K562 (cell line): ENCODE results near the gene TNFSF13. TPM values are rescaled to one million over a fixed set of nuclear protein-coding genes. Genes with fewer than 3 reads are reported as not detected.

Experiments
- ATAC-seq: fragments of 200-7000 bp; cut with Tn5 transposase; 3 replicates; pipeline ENCODE4 v1.9.1; 2020; ENCODE audit warnings: moderate library complexity
- BruUV-seq: library from RNA; stranded (reverse); fragments of 400-500 nt; replicated peaks from 2 replicates; lab custom pipeline; 2021; lab: Mats Ljungman, UMichigan
- CTCF ChIA-PET: fragments of 300-600 bp; formaldehyde crosslinking; extraction: SDS; loops from one replicate; lab custom pipeline; 2021; ENCODE audit warnings: low intra/inter-chr PET ratio; lab: Yijun Ruan, JAX
- POLR2A ChIA-PET: fragments of 300-600, 350-650 bp; sonication (Branson Sonifier 250); formaldehyde crosslinking; extraction: SDS; loops from one replicate; lab custom pipeline; 2021; ENCODE audit warnings: antibody characterized with exemption, inconsistent platforms; lab: Yijun Ruan, JAX
- DNase-seq, 4 experiments: peaks; one replicate each; pipeline versions ENCODE4 v3.0.0 to v3.0.0-alpha.2; 2011 to 2018; ENCODE audit warnings: low spot score in 3 of 4, mixed read lengths in 3 of 4; ENCODE audit errors: extremely low read depth in 1 of 4
- FAIRE-seq: peaks from 2 replicates; lab custom pipeline; 2011; peaks lifted over from hg19 to GRCh38; lab: Jason Lieb, UNC
- H2AFZ ChIP-seq: 2 replicates; pipeline ENCODE4 v1.6.0; 2011; ENCODE audit warnings: low read depth, low read length, control low read depth, inconsistent platforms
- H3K27ac ChIP-seq: fragments of 200-600 bp; 3 replicates; pipeline ENCODE4 v1.8.0; 2011; ENCODE audit warnings: low read depth, mild to moderate bottlenecking, control low read depth, inconsistent platforms, low read length, moderate library complexity, mixed read lengths; ENCODE audit errors: extremely low read depth
- H3K27me3 ChIP-seq, 2 experiments: fragments of 300-600 bp in 1 of 2; 2 replicates in 1 of 2; 3 replicates in 1 of 2; pipeline versions ENCODE4 v1.6.0 to v1.8.0; 2011; ENCODE audit warnings: inconsistent platforms in 2 of 2, low read length in 2 of 2, mild to moderate bottlenecking in 1 of 2, mixed read lengths in 1 of 2, moderate library complexity in 1 of 2; ENCODE audit not compliant: control insufficient read depth in 2 of 2, insufficient read depth in 2 of 2
- H3K36me3 ChIP-seq: fragments of 300-600 bp; 3 replicates; pipeline ENCODE4 v1.8.0; 2011; ENCODE audit warnings: mild to moderate bottlenecking, low read length, inconsistent platforms; ENCODE audit not compliant: control insufficient read depth, insufficient read depth
- H3K4me1 ChIP-seq, 2 experiments: fragments of 200-600 bp in 1 of 2; replicated peaks in 1 of 2; 2 replicates in 1 of 2; 3 replicates in 1 of 2; pipeline versions ENCODE4 v1.5.1 to v1.8.0; 2011; ENCODE audit warnings: inconsistent platforms in 2 of 2, low read length in 2 of 2, mild to moderate bottlenecking in 1 of 2, mixed read lengths in 1 of 2, moderate library complexity in 1 of 2; ENCODE audit not compliant: control insufficient read depth in 2 of 2, insufficient read depth in 2 of 2
- H3K4me2 ChIP-seq: 2 replicates; pipeline ENCODE4 v1.6.1; 2011; ENCODE audit warnings: low read length, control low read depth, inconsistent platforms, mixed read lengths; ENCODE audit not compliant: insufficient read depth
- H3K4me3 ChIP-seq: fragments of 200-600 bp; sonication (generic), shearing (Covaris generic); 2 replicates; pipeline ENCODE4 v1.5.1; 2016; ENCODE audit warnings: control low read depth, inconsistent platforms
- H3K79me2 ChIP-seq: fragments of 200-600 bp; 3 replicates; pipeline ENCODE4 v1.8.0; 2011; ENCODE audit warnings: low read length, inconsistent platforms; ENCODE audit not compliant: control insufficient read depth, insufficient read depth
- H3K9ac ChIP-seq, 2 experiments: 2 replicates each; pipeline versions ENCODE4 v1.6.0 to v1.6.1; 2011; ENCODE audit warnings: low read depth in 2 of 2, low read length in 2 of 2, control low read depth in 1 of 2, inconsistent platforms in 1 of 2, mild to moderate bottlenecking in 1 of 2, mixed read lengths in 1 of 2; ENCODE audit not compliant: insufficient read depth in 1 of 2
- H3K9me1 ChIP-seq: one replicate; pipeline ENCODE4 v1.6.0; 2011; ENCODE audit warnings: inconsistent platforms, mild to moderate bottlenecking, low read length, moderate library complexity; ENCODE audit not compliant: control insufficient read depth, insufficient read depth
- H3K9me3 ChIP-seq: replicated peaks from 2 replicates; pipeline ENCODE4 v1.5.1; 2011; ENCODE audit warnings: low read depth, low read length, inconsistent platforms; ENCODE audit not compliant: control insufficient read depth, insufficient read depth
- H4K20me1 ChIP-seq: replicated peaks from 2 replicates; pipeline ENCODE4 v1.6.1; 2011; ENCODE audit warnings: low read length, inconsistent platforms, mixed read lengths; ENCODE audit not compliant: control insufficient read depth, insufficient read depth
- ADNP ChIP-seq: fragments of 200-800 bp; sonication (Bioruptor generic); IDR thresholded peaks from 2 replicates; pipeline ENCODE4 v1.6.1; 2016; ENCODE audit warnings: missing genetic modification characterization, missing compliant biosample characterization
- C11orf30 ChIP-seq: fragments of 450-650 bp; IDR thresholded peaks from 2 replicates; pipeline ENCODE4 v1.6.1; 2016; ENCODE audit warnings: low read depth, mild to moderate bottlenecking
- ESRRB ChIP-seq: fragments of 250-450 bp; sonication (Bioruptor Pico); IDR thresholded peaks from 2 replicates; pipeline ENCODE4 v1.5.0; 2020; ENCODE audit warnings: mild to moderate bottlenecking, moderate library complexity, borderline replicate concordance
- EZH2 ChIP-seq: IDR thresholded peaks from 2 replicates; pipeline ENCODE4 v1.6.1; 2012; ENCODE audit warnings: low read depth, mild to moderate bottlenecking, inconsistent platforms, low read length, borderline replicate concordance
- FIP1L1 ChIP-seq: fragments of 200-400 bp; formaldehyde crosslinking; IDR thresholded peaks from 2 replicates; pipeline ENCODE4 v1.6.1; 2018; ENCODE audit warnings: mild to moderate bottlenecking, low read depth, low read length; ENCODE audit not compliant: poor library complexity, severe bottlenecking
- HDAC1 ChIP-seq, 2 experiments: fragments of 450-650 bp; IDR thresholded peaks; 2 replicates each; pipeline ENCODE4 v1.6.1; 2016 to 2017; ENCODE audit warnings: inconsistent platforms in 1 of 2, mild to moderate bottlenecking in 1 of 2, moderate library complexity in 1 of 2
- HLTF ChIP-seq: fragments of 450-650 bp; IDR thresholded peaks from 2 replicates; pipeline ENCODE4 v1.6.1; 2016
- KLF10 ChIP-seq: fragments of 250-450 bp; sonication (Bioruptor Pico); IDR thresholded peaks from 2 replicates; pipeline ENCODE4 v1.6.1; 2021; ENCODE audit warnings: matching md5 sums
- MAFF ChIP-seq: IDR thresholded peaks from 2 replicates; pipeline ENCODE4 v1.6.1; 2012; ENCODE audit warnings: low read length, improper control_type of control experiment
- PRMT5 ChIP-seq: sonication (generic); formaldehyde crosslinking; IDR thresholded peaks from 2 replicates; pipeline ENCODE4 v1.5.0; 2020; ENCODE audit warnings: missing genetic modification reagents
- PYGO2 ChIP-seq: fragments of 450-650 bp; IDR thresholded peaks from 2 replicates; pipeline ENCODE4 v1.6.1; 2016; ENCODE audit warnings: mild to moderate bottlenecking, missing genetic modification characterization, moderate library complexity, missing compliant biosample characterization
- SIX5 ChIP-seq, 2 experiments: IDR thresholded peaks; 2 replicates each; pipeline ENCODE4 v1.6.1; 2011; ENCODE audit warnings: low read length in 2 of 2, borderline replicate concordance in 1 of 2, low read depth in 1 of 2, mild to moderate bottlenecking in 1 of 2, moderate library complexity in 1 of 2; ENCODE audit not compliant: insufficient read depth in 1 of 2
- ZFP1 ChIP-seq: fragments of 450-650 bp; formaldehyde crosslinking; IDR thresholded peaks from 2 replicates; pipeline ENCODE4 v1.4.0; 2020; ENCODE audit warnings: mild to moderate bottlenecking, mixed read lengths
- ZNF23 ChIP-seq: fragments of 250-450 bp; sonication (Bioruptor Pico); IDR thresholded peaks from 2 replicates; pipeline ENCODE4 v1.4.0; 2020; ENCODE audit warnings: mild to moderate bottlenecking
- WGBS: fragments of 100-300 bp; shearing (Covaris generic); methylation state at CpG from one replicate; pipeline ENCODE4 v1.1.6; 2016; ENCODE audit warnings: low coverage, mixed read lengths; ENCODE audit not compliant: insufficient coverage; ENCODE audit errors: missing lambda C conversion rate; 5-methylcytosine and 5-hydroxymethylcytosine counted together
- in situ Hi-C: fragments of 300-500 bp; cut with MboI; formaldehyde crosslinking; loops from 4 replicates; pipeline ENCODE4 v1.15.0; 2018; ENCODE audit warnings: inconsistent platforms, mixed read lengths
- intact Hi-C: fragments of 100-400 bp; cut with micrococcal nuclease; formaldehyde crosslinking; loops from 2 replicates; pipeline ENCODE4 v1.14.2; 2022
- polyA plus RNA-seq, 8 experiments: library from polyadenylated mRNA; depleted of rRNA in 4 of 8; stranded (reverse) in 5 of 8; unstranded in 3 of 8; fragments of >200 nt; fragmentation: Nextera tagmentation in 2 of 8; fragmentation: Illumina TruSeq in 1 of 8; extraction: Ambion mirVana in 2 of 8; extraction: Trizol in 1 of 8; gene quantifications; 2 replicates each; pipeline versions ENCODE4 v1.2.1 to v1.2.3, GENCODE V29; 2011 to 2014; ENCODE audit warnings: inconsistent platforms in 1 of 8, missing spikeins in 1 of 8
- total RNA-seq, 7 experiments: library from RNA; depleted of rRNA in 6 of 7; stranded (reverse); fragments of >200 nt in 6 of 7; fragmentation: Illumina TruSeq in 2 of 7; extraction: Trizol in 2 of 7; gene quantifications; 2 replicates each; pipeline versions ENCODE4 v1.2.1 to v1.2.3, GENCODE V29; 2011 to 2021; ENCODE audit warnings: low replicate concordance in 1 of 7
- TF ChIP-seq, protein P1 (sequence below): sonication (generic); formaldehyde crosslinking; IDR thresholded peaks from 2 replicates; pipeline ENCODE4 v1.8.1; 2023; ENCODE audit warnings: mild to moderate bottlenecking, missing genetic modification reagents
- TF ChIP-seq, protein P2 (sequence below): fragments of 450-650 bp; formaldehyde crosslinking; IDR thresholded peaks from 2 replicates; pipeline ENCODE4 v1.4.0; 2020; ENCODE audit warnings: mild to moderate bottlenecking, moderate library complexity
- TF ChIP-seq, protein P3 (sequence below): fragments of 200-800 bp; sonication (Bioruptor generic); IDR thresholded peaks from 2 replicates; pipeline ENCODE4 v1.6.1; 2017; ENCODE audit warnings: missing genetic modification characterization, missing compliant biosample characterization

TNFSF13 gene
- total and polyA plus RNA-seq, 9 of the 15 experiments (the other 6 are each of a cell fraction or from before 2014, with no cell fraction given) = 0.04 to 0.51 (median 0.19) TPM; not detected in 1

DNA sequence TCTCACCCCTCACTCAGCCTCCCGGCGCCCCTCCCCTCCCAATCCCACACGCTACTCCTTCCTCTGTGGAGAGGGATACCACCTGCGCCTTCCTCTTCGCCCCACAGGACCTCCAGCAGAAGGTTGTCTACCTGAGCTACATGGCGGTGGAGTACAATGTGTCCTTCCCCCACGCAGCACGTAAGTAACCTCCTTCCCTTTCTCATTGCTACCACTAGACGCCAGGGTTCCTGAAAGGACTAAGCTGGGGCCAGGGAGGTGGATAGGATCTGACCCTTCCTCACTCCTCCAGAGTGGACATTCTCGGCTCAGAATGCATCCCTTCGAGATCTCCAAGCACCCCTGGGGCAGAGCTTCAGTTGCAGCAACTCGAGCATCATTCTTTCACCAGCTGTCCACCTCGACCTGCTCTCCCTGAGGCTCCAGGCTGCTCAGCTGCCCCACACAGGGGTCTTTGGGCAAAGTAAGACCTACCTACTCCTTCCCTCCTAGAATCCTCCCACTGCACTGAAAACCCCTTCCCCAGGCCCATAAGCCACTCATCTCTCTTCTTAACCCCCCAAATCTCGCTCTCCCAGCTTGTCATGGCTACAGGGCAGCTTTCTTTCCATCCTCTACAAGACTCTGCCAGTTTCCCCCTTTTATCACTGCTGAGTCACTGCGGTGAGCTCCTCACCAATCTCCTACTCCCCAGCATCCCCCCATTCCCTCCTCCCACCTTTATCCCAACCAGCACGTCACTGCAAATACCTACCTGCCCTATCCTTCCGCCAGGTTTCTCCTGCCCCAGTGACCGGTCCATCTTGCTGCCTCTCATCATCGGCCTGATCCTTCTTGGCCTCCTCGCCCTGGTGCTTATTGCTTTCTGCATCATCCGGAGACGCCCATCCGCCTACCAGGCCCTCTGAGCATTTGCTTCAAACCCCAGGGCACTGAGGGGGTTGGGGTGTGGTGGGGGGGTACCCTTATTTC, 22.3 kb downstream of the TNFSF13 start:
- intact Hi-C loops (loop anchor here (5.0 kb wide), 1 partner anchor 36 kb away; no protein-coding TSS in a partner anchor), in situ Hi-C loops (no loop called here)
- CTCF ChIA-PET = no interaction called here
- peak; percentile 74 for FAIRE-seq
- Histone ChIP-seq H4K20me1 (peaks cover 23% of the 10 kb centered on the region), H3K9ac (peak overlapping the region; percentile 74 to 92), H3K9me3 (no peaks in the 10 kb centered on the region), H3K4me3 (peak overlapping the region; percentile 42), H3K36me3 (peaks cover 35% of the 10 kb centered on the region), H3K4me2 (peak overlapping the region; percentile 90), H3K79me2 (peaks cover 75% of the 10 kb centered on the region), H3K27me3 (no peaks in the 10 kb centered on the region), H3K27ac (peak overlapping the region; percentile 81), H3K4me1 (peaks cover 45 to 59% of the 10 kb centered on the region in 2 experiments), H3K9me1 (no peaks in the 10 kb centered on the region), H2AFZ (no peak overlapping the region)
- POLR2A ChIA-PET = interaction anchor here (0.6 to 1.9 kb wide), 11 partner anchors 8 to 295 kb away, joined by 3 to 7 read pairs (median 4); partner anchors contain the start of genes SOX15, TP53 and WRAP53
- WGBS = 9% methylated on average over 16 of the region's 23 CpGs
- ATAC-seq = no peak
- DNase-seq = peak in 1 of 4 experiments; percentile 73
- BruUV-seq = no TSS peak
- TF ChIP-seq HLTF (no peak), C11orf30 (peak; percentile 90), ADNP (no peak), HDAC1 (IDR thresholded peaks at IDR 0.05) (peak in 1 of 2 experiments; percentile 35; a peak in 1 of 4 replicates), MAFF (peak; percentile 85), ESRRB (no peak), ZFP1 (no peak), PRMT5 (CRISPR knock-in tag) (no peak), PYGO2 (tag) (no peak), EZH2 (no peak), ZNF23 (no peak), SIX5 (IDR thresholded peaks at IDR 0.05; ENCODE audit: borderline replicate concordance in 1 of 2, insufficient read depth in 1 of 2, low read depth in 1 of 2, low read length in 2 of 2) (no peak), FIP1L1 (no peak), KLF10 (no peak)
- TF ChIP-seq, protein P1, sequence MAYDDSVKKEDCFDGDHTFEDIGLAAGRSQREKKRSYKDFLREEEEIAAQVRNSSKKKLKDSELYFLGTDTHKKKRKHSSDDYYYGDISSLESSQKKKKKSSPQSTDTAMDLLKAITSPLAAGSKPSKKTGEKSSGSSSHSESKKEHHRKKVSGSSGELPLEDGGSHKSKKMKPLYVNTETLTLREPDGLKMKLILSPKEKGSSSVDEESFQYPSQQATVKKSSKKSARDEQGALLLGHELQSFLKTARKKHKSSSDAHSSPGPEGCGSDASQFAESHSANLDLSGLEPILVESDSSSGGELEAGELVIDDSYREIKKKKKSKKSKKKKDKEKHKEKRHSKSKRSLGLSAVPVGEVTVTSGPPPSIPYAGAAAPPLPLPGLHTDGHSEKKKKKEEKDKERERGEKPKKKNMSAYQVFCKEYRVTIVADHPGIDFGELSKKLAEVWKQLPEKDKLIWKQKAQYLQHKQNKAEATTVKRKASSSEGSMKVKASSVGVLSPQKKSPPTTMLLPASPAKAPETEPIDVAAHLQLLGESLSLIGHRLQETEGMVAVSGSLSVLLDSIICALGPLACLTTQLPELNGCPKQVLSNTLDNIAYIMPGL = no peak
- TF ChIP-seq, protein P2, sequence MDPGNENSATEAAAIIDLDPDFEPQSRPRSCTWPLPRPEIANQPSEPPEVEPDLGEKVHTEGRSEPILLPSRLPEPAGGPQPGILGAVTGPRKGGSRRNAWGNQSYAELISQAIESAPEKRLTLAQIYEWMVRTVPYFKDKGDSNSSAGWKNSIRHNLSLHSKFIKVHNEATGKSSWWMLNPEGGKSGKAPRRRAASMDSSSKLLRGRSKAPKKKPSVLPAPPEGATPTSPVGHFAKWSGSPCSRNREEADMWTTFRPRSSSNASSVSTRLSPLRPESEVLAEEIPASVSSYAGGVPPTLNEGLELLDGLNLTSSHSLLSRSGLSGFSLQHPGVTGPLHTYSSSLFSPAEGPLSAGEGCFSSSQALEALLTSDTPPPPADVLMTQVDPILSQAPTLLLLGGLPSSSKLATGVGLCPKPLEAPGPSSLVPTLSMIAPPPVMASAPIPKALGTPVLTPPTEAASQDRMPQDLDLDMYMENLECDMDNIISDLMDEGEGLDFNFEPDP = no peak
- TF ChIP-seq, protein P3, sequence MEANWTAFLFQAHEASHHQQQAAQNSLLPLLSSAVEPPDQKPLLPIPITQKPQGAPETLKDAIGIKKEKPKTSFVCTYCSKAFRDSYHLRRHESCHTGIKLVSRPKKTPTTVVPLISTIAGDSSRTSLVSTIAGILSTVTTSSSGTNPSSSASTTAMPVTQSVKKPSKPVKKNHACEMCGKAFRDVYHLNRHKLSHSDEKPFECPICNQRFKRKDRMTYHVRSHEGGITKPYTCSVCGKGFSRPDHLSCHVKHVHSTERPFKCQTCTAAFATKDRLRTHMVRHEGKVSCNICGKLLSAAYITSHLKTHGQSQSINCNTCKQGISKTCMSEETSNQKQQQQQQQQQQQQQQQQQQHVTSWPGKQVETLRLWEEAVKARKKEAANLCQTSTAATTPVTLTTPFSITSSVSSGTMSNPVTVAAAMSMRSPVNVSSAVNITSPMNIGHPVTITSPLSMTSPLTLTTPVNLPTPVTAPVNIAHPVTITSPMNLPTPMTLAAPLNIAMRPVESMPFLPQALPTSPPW (CRISPR knock-in tag) = peak; percentile 59
